GM12878 (cell line): Measurements from ENCODE around the gene PRKG1. TPM values are rescaled to one million over a fixed set of nuclear protein-coding genes. Genes with fewer than 3 reads are reported as not detected.

Experiments
- ATAC-seq: fragments of 200-7000 bp; cut with Tn5 transposase; 3 replicates; pipeline ENCODE4 v1.9.1; 2020; ENCODE audit warnings: mild to moderate bottlenecking, moderate library complexity
- BruUV-seq: library from RNA; stranded (reverse); fragments of 400-500 nt; replicated peaks from 2 replicates; lab custom pipeline; 2021; lab: Mats Ljungman, UMichigan
- CTCF ChIA-PET: fragments of 300-600 bp; sonication (Branson Sonifier 250); formaldehyde crosslinking; extraction: SDS; loops from one replicate; lab custom pipeline; 2021; ENCODE audit warnings: inconsistent platforms; lab: Yijun Ruan, JAX
- POLR2A ChIA-PET: fragments of 350-600 bp; formaldehyde crosslinking; extraction: SDS; loops from one replicate; lab custom pipeline; 2021; ENCODE audit warnings: inconsistent platforms; lab: Charles Lee
- RAD21 ChIA-PET: fragments of 300-600 bp; sonication (Branson Sonifier 250); formaldehyde crosslinking; loops from one replicate; lab custom pipeline; 2023; ENCODE audit warnings: antibody characterized with exemption; ENCODE audit not compliant: unreplicated experiment; lab: Charles Lee
- SMC1A ChIA-PET: fragments of 300-600 bp; sonication (Branson Sonifier 250); formaldehyde crosslinking; loops from one replicate; lab custom pipeline; 2023; ENCODE audit not compliant: unreplicated experiment, uncharacterized antibody; lab: Charles Lee
- DNase-seq: peaks from one replicate; pipeline ENCODE4 v3.0.0-alpha.2; 2011; ENCODE audit warnings: low read depth, low spot score
- FAIRE-seq: peaks from 3 replicates; lab custom pipeline; 2011; peaks lifted over from hg19 to GRCh38; lab: Jason Lieb, UNC
- H2AFZ ChIP-seq: 2 replicates; pipeline ENCODE4 v1.6.0; 2011; ENCODE audit warnings: low read depth, low read length, control low read depth; ENCODE audit not compliant: control insufficient read depth
- H3K27ac ChIP-seq: 2 replicates; pipeline ENCODE4 v1.5.1; 2011; ENCODE audit warnings: control low read depth; ENCODE audit not compliant: control insufficient read depth, insufficient read depth
- H3K27me3 ChIP-seq, 2 experiments: replicated peaks in 1 of 2; 2 replicates each; pipeline versions ENCODE4 v1.6.0 to v1.6.1; 2011; ENCODE audit warnings: low read length in 1 of 2; ENCODE audit not compliant: control insufficient read depth in 2 of 2, insufficient read depth in 2 of 2
- H3K36me3 ChIP-seq, 2 experiments: 2 replicates each; pipeline ENCODE4 v1.5.1; 2011; ENCODE audit warnings: low read length in 1 of 2; ENCODE audit not compliant: control insufficient read depth in 2 of 2, insufficient read depth in 2 of 2
- H3K4me1 ChIP-seq: 2 replicates; pipeline ENCODE4 v1.6.1; 2011; ENCODE audit warnings: mild to moderate bottlenecking, low read length, moderate library complexity, mixed read lengths; ENCODE audit not compliant: control insufficient read depth, insufficient read depth
- H3K4me2 ChIP-seq: 2 replicates; pipeline ENCODE4 v1.6.0; 2011; ENCODE audit warnings: control low read depth; ENCODE audit not compliant: control insufficient read depth, insufficient read depth
- H3K4me3 ChIP-seq: fragments of 200-600 bp; sonication (generic); 2 replicates; pipeline ENCODE4 v1.5.1; 2016
- H3K79me2 ChIP-seq: 2 replicates; pipeline ENCODE4 v1.6.0; 2011; ENCODE audit warnings: low read length; ENCODE audit not compliant: control insufficient read depth, insufficient read depth
- H3K9ac ChIP-seq: 2 replicates; pipeline ENCODE4 v1.8.0; 2011; ENCODE audit warnings: low read length, control low read depth, mixed read lengths; ENCODE audit not compliant: control insufficient read depth, insufficient read depth
- H3K9me3 ChIP-seq: replicated peaks from 3 replicates; pipeline ENCODE4 v1.5.1; 2011; ENCODE audit warnings: mild to moderate bottlenecking, low read length; ENCODE audit not compliant: control insufficient read depth, insufficient read depth
- H4K20me1 ChIP-seq: 2 replicates; pipeline ENCODE4 v1.6.0; 2011; ENCODE audit not compliant: control insufficient read depth, insufficient read depth
- ASH2L ChIP-seq: fragments of 300-600, 200-600 bp; sonication (generic); IDR thresholded peaks from 2 replicates; pipeline ENCODE4 v1.6.1; 2017; ENCODE audit warnings: low read depth, mild to moderate bottlenecking, borderline replicate concordance
- ESRRA ChIP-seq: IDR thresholded peaks from 2 replicates; pipeline ENCODE4 v1.6.1; 2012; ENCODE audit warnings: mild to moderate bottlenecking, low read length, improper control_type of control experiment
- HDAC6 ChIP-seq: fragments of 200-600 bp; sonication (generic); IDR thresholded peaks from one replicate; pipeline ENCODE4 v1.8.0; 2017; ENCODE audit warnings: antibody characterized with exemption; ENCODE audit not compliant: unreplicated experiment
- LARP7 ChIP-seq: fragments of 450-650 bp; IDR thresholded peaks from 2 replicates; pipeline ENCODE4 v1.6.1; 2017; ENCODE audit warnings: mild to moderate bottlenecking
- NR2C2 ChIP-seq: IDR thresholded peaks from 2 replicates; pipeline ENCODE4 v1.6.1; 2011; ENCODE audit warnings: borderline replicate concordance, low read depth; ENCODE audit not compliant: control insufficient read depth, insufficient read length
- SRF ChIP-seq, 2 experiments: IDR thresholded peaks; 2 replicates each; pipeline ENCODE4 v1.6.1; 2011; ENCODE audit warnings: low read depth in 2 of 2, low read length in 2 of 2, mild to moderate bottlenecking in 1 of 2, moderate library complexity in 1 of 2
- YBX1 ChIP-seq: fragments of 450-650 bp; IDR thresholded peaks from 2 replicates; pipeline ENCODE4 v1.6.1; 2016; ENCODE audit warnings: antibody characterized with exemption
- ZNF274 ChIP-seq: IDR thresholded peaks from one replicate; pipeline ENCODE4 v1.8.0; 2011; ENCODE audit not compliant: insufficient read length, insufficient read depth
- WGBS: methylation state at CpG from one replicate; pipeline ENCODE4 v1.1.6; 2016; ENCODE audit warnings: low lambda C conversion rate; ENCODE audit not compliant: insufficient replicate concordance, insufficient coverage; ENCODE audit errors: missing lambda C conversion rate; 5-methylcytosine and 5-hydroxymethylcytosine counted together
- in situ Hi-C: fragments of 300-500 bp; cut with MboI; formaldehyde crosslinking; loops from 9 replicates; pipeline ENCODE4 v1.14.3; 2018; ENCODE audit warnings: mixed read lengths
- intact Hi-C: fragments of 100-400 bp; cut with micrococcal nuclease; formaldehyde crosslinking; loops from one replicate; pipeline ENCODE4 v1.14.2; 2022; ENCODE audit not compliant: unreplicated experiment
- polyA plus RNA-seq, 11 experiments: library from polyadenylated mRNA; depleted of rRNA in 4 of 11; unstranded in 6 of 11; stranded (reverse) in 5 of 11; fragments of >200 nt; fragmentation: Nextera tagmentation in 4 of 11; fragmentation: Illumina TruSeq in 1 of 11; extraction: Ambion mirVana in 4 of 11; extraction: Trizol in 1 of 11; gene quantifications; 1 replicate in 1 of 11; 2 replicates in 10 of 11; pipeline versions ENCODE4 v1.2.1 to v1.2.3, GENCODE V29; 2011 to 2016; ENCODE audit warnings: inconsistent platforms in 2 of 11, missing spikeins in 2 of 11, low read depth in 1 of 11
- total RNA-seq, 4 experiments: library from RNA; depleted of rRNA in 3 of 4; stranded (reverse); fragments of >200 nt in 3 of 4; fragmentation: Illumina TruSeq in 1 of 4; extraction: Trizol in 1 of 4; gene quantifications; 2 replicates each; pipeline versions ENCODE4 v1.2.1 to v1.2.3, GENCODE V29; 2013 to 2021
- TF ChIP-seq, protein P1 (sequence below): fragments of 450-650 bp; IDR thresholded peaks from 2 replicates; pipeline ENCODE4 v1.6.1; 2017; ENCODE audit warnings: mild to moderate bottlenecking, low read depth, inconsistent platforms; ENCODE audit not compliant: poor library complexity, severe bottlenecking

The PRKG1 gene
- total and polyA plus RNA-seq, 10 of the 15 experiments (the other 5 are each of a cell fraction or from before 2014, with no cell fraction given), result 0.04 to 0.05 TPM; not detected in 8

DNA sequence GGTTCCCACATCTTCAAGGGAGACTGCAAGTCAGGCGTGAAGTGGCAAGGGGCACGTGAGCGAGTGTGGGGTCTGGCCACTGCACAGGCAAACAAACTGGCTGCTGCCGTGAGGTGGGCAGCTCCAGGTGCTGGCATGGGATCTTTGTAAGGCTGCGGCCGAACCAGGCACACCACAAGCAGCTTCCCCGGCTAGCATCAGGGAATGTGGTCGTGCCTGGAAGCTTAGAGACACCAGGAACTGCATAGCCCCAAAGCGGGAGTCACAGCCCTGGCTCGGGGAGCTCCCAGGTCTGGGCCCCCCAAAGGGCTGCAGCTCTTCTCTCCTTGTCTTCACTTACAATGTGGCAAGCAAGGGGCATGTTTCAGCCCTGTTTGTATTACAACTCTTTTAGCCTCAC, 988.9 kb downstream of the PRKG1 start:
- Histone ChIP-seq H3K79me2 (no peaks in the 10 kb centered on the region), H3K4me3 (no peak overlapping the region), H2AFZ (no peak overlapping the region), H3K4me2 (no peak overlapping the region), H3K36me3 (no peaks in the 10 kb centered on the region), H3K27ac (no peak overlapping the region), H3K9me3 (no peaks in the 10 kb centered on the region), H3K9ac (no peak overlapping the region), H3K4me1 (no peaks in the 10 kb centered on the region), H3K27me3 (no peaks in the 10 kb centered on the region), H4K20me1 (no peaks in the 10 kb centered on the region)
- in situ Hi-C loops, result no loop called here
- 24% methylated on average over 10 of the region's 10 CpGs for WGBS
- ChIA-PET SMC1A (no interaction called here), RAD21 (no interaction called here), POLR2A (no interaction called here), CTCF (no interaction called here)
- DNase-seq (no peak), ATAC-seq (no peak), FAIRE-seq (no peak)
- TF ChIP-seq NR2C2, result no peak
- TF ChIP-seq, protein P1, sequence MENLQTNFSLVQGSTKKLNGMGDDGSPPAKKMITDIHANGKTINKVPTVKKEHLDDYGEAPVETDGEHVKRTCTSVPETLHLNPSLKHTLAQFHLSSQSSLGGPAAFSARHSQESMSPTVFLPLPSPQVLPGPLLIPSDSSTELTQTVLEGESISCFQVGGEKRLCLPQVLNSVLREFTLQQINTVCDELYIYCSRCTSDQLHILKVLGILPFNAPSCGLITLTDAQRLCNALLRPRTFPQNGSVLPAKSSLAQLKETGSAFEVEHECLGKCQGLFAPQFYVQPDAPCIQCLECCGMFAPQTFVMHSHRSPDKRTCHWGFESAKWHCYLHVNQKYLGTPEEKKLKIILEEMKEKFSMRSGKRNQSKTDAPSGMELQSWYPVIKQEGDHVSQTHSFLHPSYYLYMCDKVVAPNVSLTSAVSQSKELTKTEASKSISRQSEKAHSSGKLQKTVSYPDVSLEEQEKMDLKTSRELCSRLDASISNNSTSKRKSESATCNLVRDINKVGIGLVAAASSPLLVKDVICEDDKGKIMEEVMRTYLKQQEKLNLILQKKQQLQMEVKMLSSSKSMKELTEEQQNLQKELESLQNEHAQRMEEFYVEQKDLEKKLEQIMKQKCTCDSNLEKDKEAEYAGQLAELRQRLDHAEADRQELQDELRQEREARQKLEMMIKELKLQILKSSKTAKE, result no peak
- no peak for TF ChIP-seq ZNF274
- TF ChIP-seq HDAC6, result no peak
- no peak for TF ChIP-seq YBX1
- TF ChIP-seq ASH2L, result no peak
- TF ChIP-seq LARP7, result no peak
- TF ChIP-seq SRF (IDR thresholded peaks at IDR 0.05; ENCODE audit: low read depth in 2 of 2, low read length in 2 of 2), result no peak
- no peak for TF ChIP-seq ESRRA
- BruUV-seq, result no TSS peak
- intact Hi-C loops, result no loop called here
